Jurkat, Clone E6-1 (cell line): ENCODE data around the gene SYDE2.

Experiments
- DNase-seq: peaks from one replicate; pipeline ENCODE4 v3.0.0-alpha.2; 2011; ENCODE audit warnings: low read depth, low spot score
- H3K4me3 ChIP-seq: 2 replicates; pipeline ENCODE4 v1.5.1; 2011; ENCODE audit warnings: mild to moderate bottlenecking, low read length, control low read depth, moderate library complexity

Gene SYDE2

DNA sequence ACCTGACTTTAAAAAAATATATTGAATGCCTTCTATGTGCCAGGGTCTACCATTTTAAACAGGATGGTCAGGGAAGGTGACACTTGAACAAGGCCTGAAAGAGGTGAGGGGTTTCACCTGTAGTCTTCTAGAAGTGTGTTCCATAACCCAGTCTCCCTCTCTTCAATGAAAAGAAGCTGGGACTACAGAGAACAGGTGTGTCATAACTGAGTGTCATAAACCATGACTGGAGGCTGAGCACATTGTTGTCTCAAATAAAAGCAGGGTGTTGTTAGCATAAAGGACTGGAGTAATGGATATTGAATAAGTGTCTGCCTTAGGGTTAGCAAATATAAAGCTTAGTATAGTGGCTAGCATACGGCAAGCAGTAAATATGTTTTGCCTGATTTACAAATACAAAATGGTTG, 65.4 kb downstream of the SYDE2 start:
- H3K4me3 ChIP-seq, result no peak overlapping the region
- DNase-seq, result no peak

DNA sequence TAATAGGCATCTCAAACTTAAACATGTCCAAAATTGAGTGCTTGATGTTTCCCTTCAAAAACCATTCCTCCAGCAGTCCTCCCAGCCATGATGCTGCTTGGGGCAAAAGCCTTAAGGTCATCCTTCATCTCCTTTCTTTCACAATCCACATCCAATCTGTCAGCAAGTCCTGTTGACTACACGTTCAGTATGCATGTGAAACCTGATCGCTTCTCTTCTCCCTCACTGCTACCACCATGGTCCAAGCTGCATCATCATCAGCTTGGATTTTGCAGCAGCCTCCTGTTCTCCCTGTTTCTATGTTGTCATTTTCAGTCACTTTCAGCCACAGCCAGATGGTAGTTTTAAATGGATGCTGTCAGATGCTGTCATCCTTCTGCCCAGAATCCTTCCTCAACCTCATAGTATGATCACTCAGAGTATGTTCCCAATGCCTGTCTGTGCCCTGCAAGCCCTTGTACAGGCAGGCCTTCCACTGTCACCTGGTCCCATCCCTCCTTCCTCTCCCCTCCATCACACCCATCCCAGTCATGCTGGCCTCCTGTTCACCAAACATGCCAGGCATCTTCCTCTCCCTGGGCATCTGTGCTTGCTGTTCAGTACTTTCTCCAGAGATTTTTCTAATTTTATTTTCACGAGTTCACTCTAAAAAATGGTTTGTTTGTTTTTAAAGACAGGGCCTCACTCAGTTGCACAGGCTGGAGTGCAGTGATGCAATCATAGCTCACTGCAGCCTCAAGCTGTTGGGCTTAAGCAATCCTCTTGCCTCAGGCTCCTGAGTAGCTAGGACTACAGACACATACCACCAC, 66.0 kb downstream of the SYDE2 start:
- no peak overlapping the region for H3K4me3 ChIP-seq
- no peak for DNase-seq

DNA sequence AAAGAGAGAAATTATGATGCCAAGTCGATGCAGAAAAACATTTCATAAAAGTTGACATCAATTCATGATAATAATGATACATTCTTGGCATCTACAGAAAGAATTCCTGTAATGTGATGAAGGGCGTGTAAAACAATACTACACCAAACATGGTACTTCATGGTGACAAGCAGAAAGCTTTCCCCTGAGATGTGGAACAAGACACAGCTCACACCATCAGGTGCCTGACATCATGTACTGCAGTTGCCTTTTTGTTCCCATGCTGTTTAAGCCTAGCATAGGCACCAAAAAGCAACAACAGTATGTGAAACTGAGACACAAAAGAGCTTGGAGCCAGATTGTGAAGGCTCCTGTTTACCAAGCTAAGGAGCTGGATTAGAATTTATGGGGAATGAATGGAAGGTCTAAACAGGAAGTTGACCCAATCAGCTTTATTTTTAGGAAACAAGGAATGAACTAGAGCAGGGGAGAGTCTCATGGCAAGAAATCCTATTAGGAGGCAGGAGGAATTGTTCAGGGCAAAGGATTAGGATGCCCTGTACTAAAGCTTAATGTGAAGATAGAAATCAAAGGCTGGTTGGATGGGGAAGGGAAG, 67.2 kb downstream of the SYDE2 start:
- DNase-seq, result no peak
- H3K4me3 ChIP-seq, result no peak overlapping the region

DNA sequence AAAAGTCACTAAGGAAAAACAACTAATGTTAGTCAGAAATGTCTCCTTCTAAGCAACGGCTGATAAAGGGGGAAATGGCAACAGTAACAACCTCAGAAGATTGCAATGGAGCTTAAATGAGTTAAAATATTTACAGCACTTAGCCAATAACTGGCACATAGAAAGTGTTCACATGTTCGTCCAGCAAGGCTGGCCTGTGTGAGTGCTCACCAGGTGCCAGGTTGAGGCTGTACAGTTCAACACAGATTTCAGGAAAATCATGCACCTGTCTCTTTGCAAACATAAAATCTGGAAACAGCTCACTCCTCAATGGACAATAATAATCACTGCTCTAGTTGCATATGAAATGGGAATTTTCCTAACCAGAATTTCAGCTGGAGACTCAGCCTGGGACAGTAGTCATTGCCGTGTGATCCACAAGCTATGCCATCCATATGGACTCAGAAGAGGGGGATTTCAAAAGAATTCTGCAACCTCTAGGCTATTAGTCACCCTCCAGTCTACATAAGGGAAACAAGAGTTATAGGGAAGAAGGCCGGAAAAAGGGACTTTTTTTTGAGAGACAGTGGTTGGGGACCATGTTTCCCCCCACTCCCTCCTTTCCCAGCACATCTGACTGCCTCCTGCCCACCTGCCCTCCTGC, 68.6 kb downstream of the SYDE2 start:
- no peak for DNase-seq
- no peak overlapping the region for H3K4me3 ChIP-seq

DNA sequence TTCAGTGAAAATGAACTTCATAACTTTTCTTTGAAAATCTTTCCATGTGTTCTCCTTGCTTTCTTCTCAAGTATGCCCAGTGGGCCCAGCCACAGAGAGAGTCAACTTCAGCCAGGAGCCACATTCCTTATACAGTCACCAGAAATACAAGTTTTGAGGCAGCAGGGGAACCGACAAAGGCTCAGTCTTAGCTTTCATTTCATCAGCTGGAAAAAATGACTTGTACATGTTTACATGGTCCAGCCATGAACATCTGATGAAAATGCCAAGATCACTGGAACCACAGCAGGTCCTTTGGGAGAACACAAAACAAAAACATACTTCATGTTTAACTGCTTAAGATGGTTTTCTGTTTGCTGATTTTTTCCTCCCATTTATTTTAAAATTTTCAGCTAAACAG, 72.5 kb downstream of the SYDE2 start:
- no peak for DNase-seq
- no peak overlapping the region for H3K4me3 ChIP-seq

DNA sequence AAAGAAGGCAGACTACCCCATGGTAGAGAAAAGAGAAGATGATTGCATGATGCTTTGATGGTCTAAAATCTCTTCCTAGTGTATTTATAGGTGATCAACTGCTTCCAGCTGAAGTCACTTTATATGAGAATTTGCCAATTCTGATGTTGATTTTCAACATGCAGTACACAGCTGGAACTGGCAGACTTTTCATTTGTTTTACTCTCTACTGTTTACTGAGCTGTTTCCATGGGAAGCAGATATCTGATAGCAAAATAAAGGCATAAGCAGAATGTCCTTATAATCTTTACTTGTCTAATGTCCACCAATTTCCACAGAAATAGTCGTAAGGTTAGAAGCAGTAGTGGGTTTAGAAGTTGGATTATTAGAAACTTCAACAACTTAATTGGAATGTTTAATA, 74.9 kb downstream of the SYDE2 start:
- no peak for DNase-seq
- H3K4me3 ChIP-seq, result no peak overlapping the region

DNA sequence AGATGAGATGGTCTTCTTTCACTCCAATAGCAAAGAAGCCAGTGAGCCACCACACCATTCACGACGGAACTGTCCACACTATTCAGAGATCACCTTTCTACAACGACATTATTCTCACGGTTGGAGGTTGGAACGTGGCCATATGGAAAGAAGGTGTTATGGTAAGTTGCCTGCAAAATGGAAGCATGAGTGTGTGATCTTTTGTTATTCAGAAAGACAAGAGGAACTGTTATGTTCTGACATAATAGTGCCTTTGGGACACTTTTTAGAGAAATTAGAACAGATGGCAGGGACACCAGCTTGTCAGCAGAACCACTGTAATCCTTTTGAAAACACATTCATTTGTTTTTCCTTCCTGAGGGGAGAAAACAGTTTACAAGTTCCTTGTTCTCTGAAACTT, 76.7 kb downstream of the SYDE2 start:
- H3K4me3 ChIP-seq, result no peak overlapping the region
- DNase-seq, result no peak

DNA sequence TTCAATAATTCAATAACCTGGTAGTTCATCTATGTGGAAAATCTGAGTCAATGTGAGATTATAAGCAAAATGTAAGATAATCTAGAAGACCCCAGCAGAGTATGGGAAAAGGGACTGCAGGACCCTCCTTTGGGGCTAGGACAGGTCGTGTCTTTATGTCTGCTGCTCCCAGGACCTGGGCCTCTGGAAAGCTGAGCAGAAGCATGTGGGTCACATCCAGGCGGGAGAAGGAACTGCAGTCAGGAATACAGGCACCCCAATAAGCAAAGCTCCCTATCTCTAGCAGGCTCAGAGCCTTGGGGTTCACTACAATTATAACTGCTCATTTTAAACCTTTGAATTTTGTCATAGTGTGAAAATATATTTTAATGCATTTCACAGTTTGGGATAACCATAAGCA, 78.6 kb downstream of the SYDE2 start:
- no peak for DNase-seq
- no peak overlapping the region for H3K4me3 ChIP-seq

DNA sequence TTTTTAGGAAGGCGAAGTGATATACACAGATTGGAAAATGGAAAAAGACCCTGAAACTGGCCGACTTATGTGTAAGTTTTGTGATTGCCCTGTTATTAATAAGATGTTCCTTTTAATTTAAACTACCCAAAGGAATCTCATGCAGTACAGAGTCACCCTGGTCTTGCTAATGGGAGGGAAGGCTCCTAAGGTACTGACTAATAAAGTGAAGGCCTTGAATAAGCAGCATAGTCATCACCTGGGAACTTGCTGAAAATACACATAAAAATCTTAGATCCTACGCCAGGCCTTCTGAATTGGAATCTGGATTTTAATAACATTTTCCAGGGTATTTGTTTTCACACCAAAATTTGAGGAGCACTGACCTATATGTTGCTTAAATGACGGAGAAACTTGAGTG, 79.1 kb downstream of the SYDE2 start:
- DNase-seq, result no peak
- H3K4me3 ChIP-seq, result no peak overlapping the region

DNA sequence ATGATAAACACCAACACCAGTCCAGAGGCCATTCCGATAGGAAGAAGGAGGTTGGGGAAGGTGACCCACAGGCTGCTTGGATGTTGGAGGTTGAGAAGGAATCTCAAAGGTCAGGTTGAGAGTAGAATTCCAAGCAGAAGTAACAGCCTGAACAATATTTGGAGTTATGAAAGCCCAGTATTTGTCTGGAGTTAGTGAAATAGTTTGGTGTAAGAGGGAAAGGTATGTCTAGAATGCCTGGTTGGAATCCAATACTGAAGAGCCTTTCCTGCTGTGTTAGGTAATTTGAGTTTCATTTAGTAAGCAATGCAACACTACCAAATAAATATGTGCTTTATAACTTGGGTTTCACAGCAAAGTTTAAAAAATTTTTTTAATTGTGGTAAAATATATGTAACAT, 82.1 kb downstream of the SYDE2 start:
- no peak for DNase-seq
- no peak overlapping the region for H3K4me3 ChIP-seq

DNA sequence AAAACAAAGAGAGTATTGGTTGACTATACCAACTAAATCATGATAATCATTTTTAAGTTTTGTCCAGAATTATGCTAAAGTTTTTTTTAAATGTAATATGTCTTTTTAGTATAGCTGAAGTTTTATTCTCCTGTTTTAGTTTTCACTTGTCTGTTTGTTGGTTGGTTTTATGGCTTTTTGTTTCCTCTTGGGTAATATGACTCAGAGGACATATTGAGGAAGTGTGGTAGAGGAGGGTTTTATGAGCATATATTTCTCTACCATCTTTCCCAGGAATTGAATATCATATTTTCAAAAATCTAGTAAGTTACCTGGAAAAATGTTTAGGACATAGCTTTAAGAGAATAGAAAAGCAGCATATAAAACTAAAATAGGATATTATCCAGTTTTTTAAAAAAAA, 84.0 kb downstream of the SYDE2 start:
- no peak overlapping the region for H3K4me3 ChIP-seq
- DNase-seq, result no peak

DNA sequence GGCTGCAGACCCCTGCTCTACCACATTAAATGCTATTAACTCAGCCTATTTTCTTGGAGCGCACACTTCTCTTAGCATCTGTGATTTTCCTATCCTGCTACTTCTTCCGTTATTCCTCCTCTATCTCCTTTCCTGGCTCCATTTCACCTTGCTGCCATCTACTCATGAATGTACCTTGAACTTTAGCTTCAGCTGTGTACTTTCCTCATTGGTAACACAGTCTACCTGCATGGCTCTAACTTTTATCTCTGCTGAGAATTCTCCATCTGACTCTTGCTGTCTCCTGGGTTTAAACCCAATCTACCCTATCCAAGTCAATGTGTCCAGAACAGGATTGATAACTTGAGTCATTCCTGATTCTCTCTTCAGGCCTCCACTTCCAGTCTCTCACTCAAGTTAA, 84.9 kb downstream of the SYDE2 start:
- no peak overlapping the region for H3K4me3 ChIP-seq
- no peak for DNase-seq

DNA sequence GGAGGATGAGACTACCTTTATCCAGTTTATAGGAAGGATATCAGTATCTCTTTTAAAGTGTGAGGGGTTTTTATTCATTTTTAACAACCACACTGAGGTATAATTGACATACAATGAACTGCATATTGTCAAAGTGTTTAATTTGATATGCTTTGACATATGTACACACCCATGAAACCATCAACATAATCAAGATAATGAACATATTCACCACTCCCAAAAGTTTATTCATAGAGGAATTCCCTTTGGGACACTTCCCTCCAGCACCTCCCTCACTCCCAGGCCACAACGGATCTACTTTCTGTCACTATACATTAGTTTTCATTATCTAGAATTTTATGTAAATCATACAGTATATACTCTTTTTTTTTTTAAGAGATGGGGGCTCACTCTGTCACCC, 89.1 kb downstream of the SYDE2 start:
- no peak for DNase-seq
- no peak overlapping the region for H3K4me3 ChIP-seq

DNA sequence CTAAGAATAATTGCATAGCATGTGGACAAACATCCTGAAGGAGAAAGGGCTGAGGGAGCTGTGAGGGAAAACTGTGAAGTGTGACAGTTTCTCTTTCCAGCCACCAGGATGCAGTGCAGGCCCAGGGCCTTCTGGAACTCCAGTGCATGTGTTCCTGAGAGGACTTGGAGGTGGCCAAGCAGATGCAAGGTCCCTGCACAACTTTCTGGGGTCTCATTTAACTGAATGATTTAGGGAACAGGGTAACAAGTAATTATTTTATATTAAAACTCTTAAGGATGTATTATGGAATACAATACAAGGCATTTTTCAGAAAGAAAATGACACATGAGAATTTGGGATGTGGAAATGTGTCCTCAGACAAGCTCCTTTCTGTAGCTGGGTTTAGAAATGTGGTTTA, 91.3 kb downstream of the SYDE2 start:
- peak; percentile 37 for DNase-seq
- no peak overlapping the region for H3K4me3 ChIP-seq
